SU-DHL-6 (cell line): ENCODE data around the gene MS4A5.

ENCODE experiments used
- H2AFZ ChIP-seq: fragments of 200-600 bp; sonication (generic); 2 replicates; pipeline ENCODE4 v1.6.1; 2014; ENCODE audit warnings: low read depth, mild to moderate bottlenecking, moderate library complexity, mixed read lengths, antibody characterized with exemption, low read length; ENCODE audit not compliant: severe bottlenecking
- H3F3A ChIP-seq: fragments of 200-600 bp; shearing (Covaris generic); 2 replicates; pipeline ENCODE4 v1.6.0; 2016; ENCODE audit warnings: antibody characterized with exemption, mild to moderate bottlenecking; ENCODE audit not compliant: insufficient read depth
- H3K27ac ChIP-seq: fragments of 200-600 bp; sonication (generic); 2 replicates; pipeline ENCODE4 v1.5.1; 2016; ENCODE audit warnings: low read depth, mild to moderate bottlenecking, low read length, moderate library complexity, mixed read lengths
- H3K27me3 ChIP-seq: fragments of 200-600 bp; sonication (generic), shearing (Covaris generic); 2 replicates; pipeline ENCODE4 v1.6.0; 2014; ENCODE audit warnings: mild to moderate bottlenecking, low read length
- H3K36me3 ChIP-seq: fragments of 200-600 bp; sonication (generic); 2 replicates; pipeline ENCODE4 v1.6.1; 2014; ENCODE audit warnings: mild to moderate bottlenecking, low read length, mixed read lengths
- H3K4me2 ChIP-seq: fragments of 300-600, 200-600 bp; shearing (Covaris generic), sonication (generic); 2 replicates; pipeline ENCODE4 v1.6.0; 2014; ENCODE audit warnings: low read length, low read depth, mild to moderate bottlenecking; ENCODE audit not compliant: poor library complexity, severe bottlenecking
- H3K4me3 ChIP-seq: fragments of 200-600 bp; sonication (generic); 2 replicates; pipeline ENCODE4 v1.5.1; 2014; ENCODE audit warnings: antibody characterized with exemption, low read length, mild to moderate bottlenecking, mixed read lengths; ENCODE audit not compliant: insufficient read depth, poor library complexity, severe bottlenecking
- H3K79me2 ChIP-seq: fragments of 200-600 bp; sonication (generic); 2 replicates; pipeline ENCODE4 v1.6.1; 2014; ENCODE audit warnings: mild to moderate bottlenecking, low read length, moderate library complexity; ENCODE audit not compliant: insufficient read depth
- H3K9ac ChIP-seq: fragments of 200-600 bp; sonication (generic); 2 replicates; pipeline ENCODE4 v1.7.0; 2014; ENCODE audit warnings: mild to moderate bottlenecking, low read length
- H3K9me2 ChIP-seq: fragments of 200-600 bp; sonication (generic); replicated peaks from 2 replicates; pipeline ENCODE4 v1.6.1; 2014; ENCODE audit warnings: low read length; ENCODE audit not compliant: insufficient read depth
- H3K9me3 ChIP-seq: fragments of 200-600 bp; sonication (generic); 2 replicates; pipeline ENCODE4 v1.6.1; 2014; ENCODE audit warnings: low read length, mixed read lengths; ENCODE audit not compliant: insufficient read depth
- H4K20me1 ChIP-seq: fragments of 200-600 bp; sonication (generic); 2 replicates; pipeline ENCODE4 v1.6.1; 2014; ENCODE audit warnings: low read depth, mild to moderate bottlenecking, antibody characterized with exemption, low read length, moderate library complexity, mixed read lengths
- CTCF ChIP-seq: fragments of 200-600 bp; sonication (generic); IDR thresholded peaks from one replicate; pipeline ENCODE4 v1.5.1; 2017; ENCODE audit warnings: antibody characterized with exemption, mild to moderate bottlenecking, low read length, moderate library complexity; ENCODE audit not compliant: insufficient read depth, poor library complexity, severe bottlenecking
- EZH2phosphoT487 ChIP-seq: fragments of 200-600 bp; sonication (generic), shearing (Covaris generic); conservative IDR thresholded peaks from 2 replicates; pipeline ENCODE4 v1.6.1; 2018; ENCODE audit warnings: mild to moderate bottlenecking, antibody characterized with exemption, low read length, moderate library complexity, mixed read lengths

MS4A5 gene

GRCh38 chr11:60396382-60396781, 33.0 kb upstream of the MS4A5 start, which contains the start of gene MS4A14:
MS4A14 (plus strand) TSS chr11:60396459; CDS start chr11:60396579, 120 bp downstream.
- no peak within 1 kb of the TSS for H3K27ac ChIP-seq
- H4K20me1 ChIP-seq, result no peaks in the 10 kb centered on the region
- TF ChIP-seq EZH2phosphoT487 (no peak), CTCF (no peak)
- no peaks in the 10 kb centered on the region for H3K79me2 ChIP-seq
- no peaks in the 10 kb centered on the region for H3K27me3 ChIP-seq
- H3K9ac ChIP-seq, result no peak within 1 kb of the TSS; the same call in 1 of the 2 replicates
- peak within 1 kb of the TSS; percentile 8 for H3K4me2 ChIP-seq
- no peaks in the 10 kb centered on the region for H3F3A ChIP-seq
- no peaks in the 10 kb centered on the region for H3K9me3 ChIP-seq
- no peak within 1 kb of the TSS for H3K4me3 ChIP-seq
- H2AFZ ChIP-seq, result no peak within 1 kb of the TSS
- no peaks in the 10 kb centered on the region; the same call in 1 of the 2 replicates for H3K36me3 ChIP-seq
- no peaks in the 10 kb centered on the region for H3K9me2 ChIP-seq

- H3K4me3 ChIP-seq, result no peak overlapping the region
- no peak overlapping the region; the same call in 1 of the 2 replicates for H3K9ac ChIP-seq
- H3K36me3 ChIP-seq, result no peaks in the 10 kb centered on the region; the same call in 1 of the 2 replicates
- no peaks in the 10 kb centered on the region for H3F3A ChIP-seq
- no peaks in the 10 kb centered on the region for H3K9me2 ChIP-seq
- H3K9me3 ChIP-seq, result no peaks in the 10 kb centered on the region
- peak overlapping the region; percentile 8 for H3K4me2 ChIP-seq
- H3K27me3 ChIP-seq, result no peaks in the 10 kb centered on the region
- TF ChIP-seq CTCF, result no peak
- no peak for TF ChIP-seq EZH2phosphoT487
- H3K27ac ChIP-seq, result no peak overlapping the region
- no peaks in the 10 kb centered on the region for H4K20me1 ChIP-seq
- H2AFZ ChIP-seq, result no peak overlapping the region
- H3K79me2 ChIP-seq, result no peaks in the 10 kb centered on the region
These were observed 32.6 kb upstream of the MS4A5 start for GRCh38 chr11:60396799-60397198.

- no peaks in the 10 kb centered on the region for H3K27me3 ChIP-seq
- H3K36me3 ChIP-seq, result no peaks in the 10 kb centered on the region
- H2AFZ ChIP-seq, result no peak overlapping the region
- H3K79me2 ChIP-seq, result no peaks in the 10 kb centered on the region
- H3K4me3 ChIP-seq, result no peak overlapping the region
- H4K20me1 ChIP-seq, result no peaks in the 10 kb centered on the region
- no peak overlapping the region for H3K9ac ChIP-seq
- H3K9me2 ChIP-seq, result no peaks in the 10 kb centered on the region
- no peak for TF ChIP-seq EZH2phosphoT487
- H3K4me2 ChIP-seq, result no peak overlapping the region
- H3F3A ChIP-seq, result no peaks in the 10 kb centered on the region
- H3K9me3 ChIP-seq, result no peaks in the 10 kb centered on the region; the same call in 1 of the 2 replicates
- H3K27ac ChIP-seq, result no peak overlapping the region
These were observed 9.4 kb upstream of the MS4A5 start for GRCh38 chr11:60420015-60420414.

- Histone ChIP-seq H3K36me3 (no peaks in the 10 kb centered on the region), H3K79me2 (no peaks in the 10 kb centered on the region), H3K9ac (no peak overlapping the region), H3F3A (no peaks in the 10 kb centered on the region), H3K27me3 (no peaks in the 10 kb centered on the region), H3K4me2 (no peak overlapping the region), H2AFZ (no peak overlapping the region), H3K4me3 (no peak overlapping the region), H3K27ac (no peak overlapping the region), H4K20me1 (no peaks in the 10 kb centered on the region), H3K9me3 (no peaks in the 10 kb centered on the region; the same call in 1 of the 2 replicates), H3K9me2 (no peaks in the 10 kb centered on the region)
- TF ChIP-seq CTCF (no peak), EZH2phosphoT487 (no peak)
These were observed 6.8 kb upstream of the MS4A5 start for GRCh38 chr11:60422609-60423008.
